ENCODE data around the gene SMG7.

The SMG7 gene

GRCh38 chr1:183598386-183598785 is 126.1 kb downstream of the SMG7 start:
- no peak overlapping the region for H3K4me3 ChIP-seq (ENCODE audit: low read length)
- TF ChIP-seq CTCF (conservative IDR thresholded peaks at IDR 0.05; ENCODE audit: low read depth, low read length), result no peak
- DNase-seq (ENCODE audit: low read depth), result no peak

DNA sequence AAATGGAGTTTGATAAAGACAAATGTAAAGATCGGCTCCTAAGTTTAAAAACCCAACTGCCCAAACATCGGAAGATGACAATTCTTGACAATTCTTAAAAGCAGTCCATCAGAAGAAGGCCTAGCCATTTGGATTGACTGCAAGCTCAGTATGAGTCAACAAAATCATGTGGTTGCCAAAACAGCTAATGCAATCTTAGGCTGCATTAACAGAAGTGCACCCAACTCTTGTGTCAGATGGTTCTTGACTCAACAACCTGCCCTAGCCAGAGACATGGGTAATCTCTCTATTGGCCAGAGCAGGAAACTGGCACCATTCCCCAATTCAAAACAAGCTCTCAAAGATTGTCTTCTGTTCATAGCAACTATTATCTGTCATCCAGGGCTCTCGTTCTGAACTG is 127.8 kb downstream of the SMG7 start:
- H3K4me3 ChIP-seq (ENCODE audit: low read length), result no peak overlapping the region
- TF ChIP-seq CTCF (conservative IDR thresholded peaks at IDR 0.05; ENCODE audit: low read depth, low read length), result no peak
- peak; percentile 57 for DNase-seq (ENCODE audit: low read depth)

GRCh38 chr1:183600634-183601033 is 128.3 kb downstream of the SMG7 start:
- no peak for TF ChIP-seq CTCF (conservative IDR thresholded peaks at IDR 0.05; ENCODE audit: low read depth, low read length)
- H3K4me3 ChIP-seq (ENCODE audit: low read length), result no peak overlapping the region
- DNase-seq (ENCODE audit: low read depth), result no peak

GRCh38 chr1:183602510-183602909 is 130.2 kb downstream of the SMG7 start:
- H3K4me3 ChIP-seq (ENCODE audit: low read length), result no peak overlapping the region

More at GRCh38 chr1:183602510-183602909, 130.2 kb downstream of the SMG7 start:
- no peak for TF ChIP-seq CTCF (conservative IDR thresholded peaks at IDR 0.05; ENCODE audit: low read depth, low read length)
- DNase-seq (ENCODE audit: low read depth), result no peak
